Activated naive CD8-positive, alpha-beta T cell treated with anti-CD3 and anti-CD28 coated beads, Interleukin-2, amount 10 ng/mL, durations not matched to agents 7 days and 5 days (primary cell): Measurements from ENCODE around the gene DNAJB8. TPM values are rescaled to one million over a fixed set of nuclear protein-coding genes. Genes with fewer than 3 reads are reported as not detected.

Experiments
- ATAC-seq: fragments of 150-1000 bp; cut with Tn5 transposase; one replicate; pipeline ENCODE4 v1.10.0; 2021; ENCODE audit warnings: low read depth, moderate library complexity
- POLR2A ChIA-PET: fragments of 350-600 bp; sonication (Branson Sonifier 250); formaldehyde crosslinking; loops from one replicate; lab custom pipeline; 2021; ENCODE audit warnings: antibody characterized with exemption; lab: Charles Lee
- DNase-seq: peaks from one replicate; pipeline ENCODE4 v3.0.0; 2021
- H3K27ac Mint-ChIP-seq: one replicate; pipeline ENCODE4 v1.8.0; 2022; ENCODE audit warnings: mild to moderate bottlenecking, mixed read lengths
- H3K27me3 Mint-ChIP-seq: one replicate; pipeline ENCODE4 v1.8.0; 2022; ENCODE audit warnings: mild to moderate bottlenecking, moderate library complexity, mixed read lengths
- H3K36me3 Mint-ChIP-seq: one replicate; pipeline ENCODE4 v1.8.0; 2021; ENCODE audit warnings: mild to moderate bottlenecking, mixed read lengths
- H3K4me1 Mint-ChIP-seq: one replicate; pipeline ENCODE4 v1.8.0; 2021; ENCODE audit warnings: mixed read lengths
- H3K4me3 Mint-ChIP-seq: one replicate; pipeline ENCODE4 v1.8.0; 2022; ENCODE audit warnings: mild to moderate bottlenecking, moderate library complexity, mixed read lengths
- H3K9me3 Mint-ChIP-seq: one replicate; pipeline ENCODE4 v1.8.0; 2021; ENCODE audit warnings: mixed read lengths
- total RNA-seq, 2 experiments: library from RNA; stranded (reverse); gene quantifications; one replicate each; pipeline ENCODE4 v1.2.3, GENCODE V29; 2021

DNAJB8 gene
- total RNA-seq, 2 experiments from 2014 or later, result not detected

GRCh38 chr3:128473737-128474136 is 7.0 kb upstream of the DNAJB8 start:
- no peak for DNase-seq
- H3K4me3 Mint-ChIP-seq, result no peak overlapping the region
- POLR2A ChIA-PET, result no interaction called here
- H3K27me3 Mint-ChIP-seq, result peaks cover 21% of the 10 kb centered on the region
- H3K4me1 Mint-ChIP-seq, result no peaks in the 10 kb centered on the region
- no peak for ATAC-seq
- no peaks in the 10 kb centered on the region for H3K36me3 Mint-ChIP-seq
- no peak overlapping the region for H3K27ac Mint-ChIP-seq
- no peaks in the 10 kb centered on the region for H3K9me3 Mint-ChIP-seq

GRCh38 chr3:128473180-128473519 is 6.5 kb upstream of the DNAJB8 start:
- ATAC-seq, result no peak
- no peak overlapping the region for H3K27ac Mint-ChIP-seq
- no peak overlapping the region for H3K4me3 Mint-ChIP-seq

GRCh38 chr3:128472449-128473179 is 5.9 kb upstream of the DNAJB8 start:
- no peaks in the 10 kb centered on the region for H3K9me3 Mint-ChIP-seq
- H3K27ac Mint-ChIP-seq, result no peak overlapping the region
- H3K4me1 Mint-ChIP-seq, result no peaks in the 10 kb centered on the region
- no peak for DNase-seq
- POLR2A ChIA-PET, result no interaction called here
- ATAC-seq, result no peak
- no peaks in the 10 kb centered on the region for H3K36me3 Mint-ChIP-seq
- H3K27me3 Mint-ChIP-seq, result peaks cover 17% of the 10 kb centered on the region
- no peak overlapping the region for H3K4me3 Mint-ChIP-seq

More at GRCh38 chr3:128473180-128473519, 6.5 kb upstream of the DNAJB8 start:
- DNase-seq, result no peak
- no peaks in the 10 kb centered on the region for H3K4me1 Mint-ChIP-seq
- POLR2A ChIA-PET, result no interaction called here
- H3K36me3 Mint-ChIP-seq, result no peaks in the 10 kb centered on the region
- peaks cover 21% of the 10 kb centered on the region for H3K27me3 Mint-ChIP-seq
- H3K9me3 Mint-ChIP-seq, result no peaks in the 10 kb centered on the region

GRCh38 chr3:128471720-128472119 is 5.0 kb upstream of the DNAJB8 start:
- Mint-ChIP-seq H3K9me3 (no peaks in the 10 kb centered on the region), H3K36me3 (no peaks in the 10 kb centered on the region), H3K27ac (no peak overlapping the region), H3K4me1 (peaks cover 7% of the 10 kb centered on the region), H3K4me3 (no peak overlapping the region), H3K27me3 (peaks cover 19% of the 10 kb centered on the region)
- ATAC-seq, result no peak
- POLR2A ChIA-PET, result no interaction called here
- DNase-seq, result no peak

- Mint-ChIP-seq H3K4me3 (no peak overlapping the region), H3K4me1 (peaks cover 7% of the 10 kb centered on the region), H3K27me3 (peaks cover 21% of the 10 kb centered on the region), H3K9me3 (no peaks in the 10 kb centered on the region), H3K36me3 (no peaks in the 10 kb centered on the region), H3K27ac (no peak overlapping the region)
- POLR2A ChIA-PET, result no interaction called here
- no peak for DNase-seq
- ATAC-seq, result no peak
Observed at GRCh38 chr3:128471110-128471509, 4.4 kb upstream of the DNAJB8 start.

- Mint-ChIP-seq H3K27me3 (peaks cover 23% of the 10 kb centered on the region), H3K4me1 (peaks cover 10% of the 10 kb centered on the region), H3K27ac (no peak overlapping the region), H3K9me3 (no peaks in the 10 kb centered on the region), H3K36me3 (no peaks in the 10 kb centered on the region), H3K4me3 (no peak overlapping the region)
- POLR2A ChIA-PET, result no interaction called here
- DNase-seq, result no peak
- ATAC-seq, result no peak
Observed at GRCh38 chr3:128470134-128470899, 3.6 kb upstream of the DNAJB8 start.

- ATAC-seq, result no peak
- H3K27ac Mint-ChIP-seq, result no peak overlapping the region
- H3K27me3 Mint-ChIP-seq, result peaks cover 21% of the 10 kb centered on the region
- H3K9me3 Mint-ChIP-seq, result no peaks in the 10 kb centered on the region
- no peak for DNase-seq
- no peaks in the 10 kb centered on the region for H3K36me3 Mint-ChIP-seq
- H3K4me1 Mint-ChIP-seq, result peaks cover 12% of the 10 kb centered on the region
- POLR2A ChIA-PET, result no interaction called here
- no peak overlapping the region for H3K4me3 Mint-ChIP-seq
Observed at GRCh38 chr3:128469556-128469955, 2.9 kb upstream of the DNAJB8 start.

GRCh38 chr3:128468791-128469527 is 2.3 kb upstream of the DNAJB8 start:
- ATAC-seq, result no peak
- no peak for DNase-seq
- POLR2A ChIA-PET, result no interaction called here
- Mint-ChIP-seq H3K9me3 (no peaks in the 10 kb centered on the region), H3K27ac (no peak overlapping the region), H3K4me1 (peaks cover 15% of the 10 kb centered on the region), H3K27me3 (peaks cover 19% of the 10 kb centered on the region), H3K4me3 (no peak overlapping the region), H3K36me3 (no peaks in the 10 kb centered on the region)

- no peak overlapping the region for H3K27ac Mint-ChIP-seq
- peaks cover 15% of the 10 kb centered on the region for H3K4me1 Mint-ChIP-seq
- H3K9me3 Mint-ChIP-seq, result no peaks in the 10 kb centered on the region
- peaks cover 16% of the 10 kb centered on the region for H3K27me3 Mint-ChIP-seq
- H3K36me3 Mint-ChIP-seq, result no peaks in the 10 kb centered on the region
- DNase-seq, result no peak
- H3K4me3 Mint-ChIP-seq, result no peak overlapping the region
- no peak for ATAC-seq
- POLR2A ChIA-PET, result no interaction called here
Observed at GRCh38 chr3:128468285-128468790, 1.6 kb upstream of the DNAJB8 start.

GRCh38 chr3:128464702-128465101 is 2.0 kb downstream of the DNAJB8 start:
- Mint-ChIP-seq H3K36me3 (no peaks in the 10 kb centered on the region), H3K9me3 (no peaks in the 10 kb centered on the region), H3K27ac (no peak overlapping the region), H3K4me3 (no peak overlapping the region), H3K4me1 (peaks cover 15% of the 10 kb centered on the region), H3K27me3 (peaks cover 9% of the 10 kb centered on the region)
- DNase-seq, result no peak
- POLR2A ChIA-PET, result no interaction called here
- no peak for ATAC-seq

GRCh38 chr3:128464188-128464587 is 2.5 kb downstream of the DNAJB8 start:
- Mint-ChIP-seq H3K27me3 (peaks cover 9% of the 10 kb centered on the region), H3K4me1 (peaks cover 15% of the 10 kb centered on the region)
- POLR2A ChIA-PET, result no interaction called here

GRCh38 chr3:128463771-128464170 is 2.9 kb downstream of the DNAJB8 start:
- POLR2A ChIA-PET, result no interaction called here
- DNase-seq (no peak), ATAC-seq (no peak)
- Mint-ChIP-seq H3K27me3 (peaks cover 9% of the 10 kb centered on the region), H3K36me3 (no peaks in the 10 kb centered on the region), H3K4me3 (no peak overlapping the region), H3K27ac (no peak overlapping the region), H3K9me3 (no peaks in the 10 kb centered on the region), H3K4me1 (peaks cover 15% of the 10 kb centered on the region)

More at GRCh38 chr3:128464188-128464587, 2.5 kb downstream of the DNAJB8 start:
- ATAC-seq, result no peak
- Mint-ChIP-seq H3K36me3 (no peaks in the 10 kb centered on the region), H3K9me3 (no peaks in the 10 kb centered on the region), H3K4me3 (no peak overlapping the region), H3K27ac (no peak overlapping the region)
- no peak for DNase-seq

GRCh38 chr3:128463354-128463753 is 3.3 kb downstream of the DNAJB8 start:
- ATAC-seq (no peak), DNase-seq (no peak)
- Mint-ChIP-seq H3K36me3 (no peaks in the 10 kb centered on the region), H3K27me3 (peaks cover 9% of the 10 kb centered on the region), H3K4me1 (peaks cover 15% of the 10 kb centered on the region), H3K9me3 (no peaks in the 10 kb centered on the region), H3K27ac (no peak overlapping the region), H3K4me3 (no peak overlapping the region)
- POLR2A ChIA-PET, result no interaction called here
